ENCODE measurements around the gene TBC1D4. TPM values are rescaled to one million over a fixed set of nuclear protein-coding genes. Genes with fewer than 3 reads are reported as not detected.

The TBC1D4 gene
- total RNA-seq, 1 experiment from 2014 or later: 15.1 TPM

GRCh38 chr13:75373988-75374387, 108.0 kb downstream of the TBC1D4 start:
- intact Hi-C loops (cut with micrococcal nuclease): loop anchor here (5.0 kb wide), 1 partner anchor 173 kb away; the partner anchor contains the start of gene UCHL3

GRCh38 chr13:75372923-75373841, 108.8 kb downstream of the TBC1D4 start:
- Histone ChIP-seq H3K4me1 (ENCODE audit: insufficient read depth, low read length) (peaks cover 5% of the 10 kb centered on the region), H3K9me3 (ENCODE audit: low read length) (no peaks in the 10 kb centered on the region), H3K9ac (ENCODE audit: low read length) (no peak overlapping the region), H3K79me2 (ENCODE audit: low read length) (no peaks in the 10 kb centered on the region), H3K27me3 (ENCODE audit: low read length) (no peaks in the 10 kb centered on the region), H4K20me1 (ENCODE audit: low read length) (no peaks in the 10 kb centered on the region), H3K4me3 (ENCODE audit: low read length) (no peak overlapping the region), H3K27ac (ENCODE audit: low read length) (no peak overlapping the region), H3F3A (ENCODE audit: low read length, unreplicated experiment) (no peaks in the 10 kb centered on the region), H3K4me2 (ENCODE audit: low read length) (no peak overlapping the region), H2AFZ (ENCODE audit: low read length) (no peak overlapping the region), H3K9me2 (replicated peaks; ENCODE audit: low read length) (no peaks in the 10 kb centered on the region), H3K36me3 (ENCODE audit: low read depth, low read length) (no peaks in the 10 kb centered on the region; the same call in 1 of the 2 replicates)
- TF ChIP-seq EZH2 (IDR thresholded peaks at IDR 0.05; ENCODE audit: low read length, unreplicated experiment) (no peak), CTCF (conservative IDR thresholded peaks at IDR 0.05; ENCODE audit: low read depth, low read length) (no peak), EZH2phosphoT487 (IDR thresholded peaks at IDR 0.05; ENCODE audit: borderline replicate concordance, low read length) (no peak)
- ChIA-PET CTCF (interaction anchor here (0.7 to 1.5 kb wide), 2 partner anchors 109 to 170 kb away, joined by 3 to 5 read pairs; partner anchors contain the start of gene TBC1D4), POLR2A (ENCODE audit: unreplicated experiment) (no interaction called here)
- no peak for DNase-seq
- ATAC-seq: no peak
- intact Hi-C loops (cut with micrococcal nuclease): loop anchor here (1.0 to 5.0 kb wide), 2 partner anchors 109 to 174 kb away; partner anchors contain the start of genes TBC1D4 and UCHL3
- BruUV-seq (replicated peaks): no TSS peak

More at GRCh38 chr13:75373988-75374387, 108.0 kb downstream of the TBC1D4 start:
- no peaks in the 10 kb centered on the region for H3K9me3 ChIP-seq (ENCODE audit: low read length)
- POLR2A ChIA-PET (ENCODE audit: unreplicated experiment): no interaction called here
- H4K20me1 ChIP-seq (ENCODE audit: low read length): no peaks in the 10 kb centered on the region
- H3K9me2 ChIP-seq (replicated peaks; ENCODE audit: low read length): no peaks in the 10 kb centered on the region
- H3F3A ChIP-seq (ENCODE audit: low read length, unreplicated experiment): no peaks in the 10 kb centered on the region
- no peak overlapping the region for H3K4me3 ChIP-seq (ENCODE audit: low read length)
- ATAC-seq: no peak
- no peak overlapping the region for H3K27ac ChIP-seq (ENCODE audit: low read length)
- H2AFZ ChIP-seq (ENCODE audit: low read length): no peak overlapping the region
- H3K27me3 ChIP-seq (ENCODE audit: low read length): no peaks in the 10 kb centered on the region
- no peak overlapping the region for H3K4me2 ChIP-seq (ENCODE audit: low read length)
- CTCF ChIA-PET: no interaction called here
- H3K36me3 ChIP-seq (ENCODE audit: low read depth, low read length): no peaks in the 10 kb centered on the region; the same call in 1 of the 2 replicates
- no peak overlapping the region for H3K9ac ChIP-seq (ENCODE audit: low read length)
- TF ChIP-seq EZH2phosphoT487 (IDR thresholded peaks at IDR 0.05; ENCODE audit: borderline replicate concordance, low read length) (no peak), CTCF (conservative IDR thresholded peaks at IDR 0.05; ENCODE audit: low read depth, low read length) (no peak), EZH2 (IDR thresholded peaks at IDR 0.05; ENCODE audit: low read length, unreplicated experiment) (no peak)
- DNase-seq: no peak
- no peaks in the 10 kb centered on the region for H3K79me2 ChIP-seq (ENCODE audit: low read length)
- BruUV-seq (replicated peaks): no TSS peak
- no peaks in the 10 kb centered on the region for H3K4me1 ChIP-seq (ENCODE audit: insufficient read depth, low read length)
